Ovary (tissue), 3 donors: Measurements from ENCODE around the gene WNT9B.

Experiments
- POLR2A ChIP-seq: fragments of 450-650 bp; IDR thresholded peaks from one replicate; pipeline ENCODE4 v1.6.1; 2017; ENCODE audit warnings: antibody characterized with exemption, mild to moderate bottlenecking, moderate library complexity
- TF ChIP-seq, protein P1 (sequence below), 3 donors: fragments of 450-650 bp in 2 of 3; fragments of 200-600 bp in 1 of 3; IDR thresholded peaks; one replicate each; pipeline versions ENCODE4 v1.5.1 to v1.8.0; 2016 to 2022; ENCODE audit warnings: antibody characterized with exemption in 3 of 3, mild to moderate bottlenecking in 1 of 3
- donor health status: DM: no; HTN: no; CAD: no.

DNA sequence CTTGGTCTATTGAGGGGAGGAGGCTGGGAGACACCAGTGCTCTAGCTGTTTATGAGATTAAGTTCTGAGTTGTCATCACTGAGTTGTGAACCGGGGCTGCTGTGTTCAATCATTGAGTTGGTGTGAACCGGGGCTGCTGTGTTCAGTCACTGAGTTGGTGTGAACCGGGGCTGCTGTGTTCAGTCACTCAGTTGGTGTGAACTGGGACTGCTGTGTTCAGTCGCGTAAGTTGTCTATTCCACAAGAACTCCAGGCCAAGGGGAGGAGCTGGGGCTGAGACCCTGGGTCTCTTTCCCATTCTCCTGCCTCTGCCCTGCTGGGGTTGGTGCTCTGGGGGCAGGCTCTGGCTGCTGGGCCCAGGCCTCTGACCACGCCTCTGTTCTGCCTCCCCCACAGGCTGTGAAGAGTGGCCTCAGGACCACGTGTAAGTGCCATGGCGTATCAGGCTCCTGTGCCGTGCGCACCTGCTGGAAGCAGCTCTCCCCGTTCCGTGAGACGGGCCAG is 24.5 kb downstream of the WNT9B start:
- no peak for TF ChIP-seq POLR2A
- TF ChIP-seq, protein P1, sequence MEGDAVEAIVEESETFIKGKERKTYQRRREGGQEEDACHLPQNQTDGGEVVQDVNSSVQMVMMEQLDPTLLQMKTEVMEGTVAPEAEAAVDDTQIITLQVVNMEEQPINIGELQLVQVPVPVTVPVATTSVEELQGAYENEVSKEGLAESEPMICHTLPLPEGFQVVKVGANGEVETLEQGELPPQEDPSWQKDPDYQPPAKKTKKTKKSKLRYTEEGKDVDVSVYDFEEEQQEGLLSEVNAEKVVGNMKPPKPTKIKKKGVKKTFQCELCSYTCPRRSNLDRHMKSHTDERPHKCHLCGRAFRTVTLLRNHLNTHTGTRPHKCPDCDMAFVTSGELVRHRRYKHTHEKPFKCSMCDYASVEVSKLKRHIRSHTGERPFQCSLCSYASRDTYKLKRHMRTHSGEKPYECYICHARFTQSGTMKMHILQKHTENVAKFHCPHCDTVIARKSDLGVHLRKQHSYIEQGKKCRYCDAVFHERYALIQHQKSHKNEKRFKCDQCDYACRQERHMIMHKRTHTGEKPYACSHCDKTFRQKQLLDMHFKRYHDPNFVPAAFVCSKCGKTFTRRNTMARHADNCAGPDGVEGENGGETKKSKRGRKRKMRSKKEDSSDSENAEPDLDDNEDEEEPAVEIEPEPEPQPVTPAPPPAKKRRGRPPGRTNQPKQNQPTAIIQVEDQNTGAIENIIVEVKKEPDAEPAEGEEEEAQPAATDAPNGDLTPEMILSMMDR (IDR thresholded peaks at IDR 0.05), result no peak
